Measurements from ENCODE around the gene CIZ1. TPM values are rescaled to one million over a fixed set of nuclear protein-coding genes. Genes with fewer than 3 reads are reported as not detected.

Gene CIZ1
- total and polyA plus RNA-seq, 2 of the 13 experiments (the other 11 are each of a cell fraction or from before 2014, with no cell fraction given) = 30.6 to 50.3 TPM

DNA sequence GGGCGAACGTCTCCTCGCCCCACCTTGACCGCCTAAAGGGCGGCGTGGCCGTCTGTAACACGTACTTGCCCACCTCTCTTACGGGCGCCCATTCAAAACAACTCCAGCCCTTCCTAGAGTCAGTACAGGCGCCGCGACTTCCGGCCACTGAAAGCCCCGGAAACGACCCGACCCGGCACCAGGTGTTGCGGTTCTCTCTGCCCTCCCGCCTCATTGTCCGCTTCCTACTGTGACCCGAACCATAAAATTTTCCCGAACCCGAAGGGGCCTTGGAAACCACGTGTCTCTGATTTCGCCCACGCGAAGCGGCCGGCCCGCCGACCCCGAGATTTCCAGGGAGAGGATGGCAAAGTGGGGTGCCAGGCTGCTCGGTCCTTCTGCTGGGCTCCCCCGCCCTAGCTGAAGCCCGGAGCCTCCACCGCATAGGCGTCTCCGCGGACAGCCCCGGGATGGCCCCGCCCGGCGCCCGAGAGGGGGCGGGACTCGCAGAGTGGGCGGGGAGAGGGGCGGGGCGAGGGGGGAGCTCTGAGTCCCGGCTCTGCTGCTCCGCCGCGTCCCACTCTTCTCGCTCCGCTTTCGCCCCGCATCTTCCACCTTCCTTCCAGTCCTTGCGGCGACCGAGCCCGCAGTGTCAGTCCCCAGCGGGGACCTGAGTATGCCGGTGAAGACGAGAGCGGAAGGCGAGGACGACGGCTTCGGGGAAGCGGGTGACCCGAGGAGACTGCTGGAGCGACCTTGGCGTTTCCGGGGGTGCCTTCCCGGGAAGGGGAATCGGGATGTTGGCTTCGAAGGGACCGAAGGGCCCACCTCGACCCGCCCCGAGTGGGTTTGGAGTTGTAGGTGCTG is 63.2 kb downstream of the CIZ1 start (continued):
- TF ChIP-seq, protein P1, sequence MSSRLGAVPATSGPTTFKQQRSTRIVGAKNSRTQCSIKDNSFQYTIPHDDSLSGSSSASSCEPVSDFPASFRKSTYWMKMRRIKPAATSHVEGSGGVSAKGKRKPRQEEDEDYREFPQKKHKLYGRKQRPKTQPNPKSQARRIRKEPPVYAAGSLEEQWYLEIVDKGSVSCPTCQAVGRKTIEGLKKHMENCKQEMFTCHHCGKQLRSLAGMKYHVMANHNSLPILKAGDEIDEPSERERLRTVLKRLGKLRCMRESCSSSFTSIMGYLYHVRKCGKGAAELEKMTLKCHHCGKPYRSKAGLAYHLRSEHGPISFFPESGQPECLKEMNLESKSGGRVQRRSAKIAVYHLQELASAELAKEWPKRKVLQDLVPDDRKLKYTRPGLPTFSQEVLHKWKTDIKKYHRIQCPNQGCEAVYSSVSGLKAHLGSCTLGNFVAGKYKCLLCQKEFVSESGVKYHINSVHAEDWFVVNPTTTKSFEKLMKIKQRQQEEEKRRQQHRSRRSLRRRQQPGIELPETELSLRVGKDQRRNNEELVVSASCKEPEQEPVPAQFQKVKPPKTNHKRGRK (CRISPR knock-in tag; IDR thresholded peaks at IDR 0.05) = no peak
- TF ChIP-seq, protein P2, sequence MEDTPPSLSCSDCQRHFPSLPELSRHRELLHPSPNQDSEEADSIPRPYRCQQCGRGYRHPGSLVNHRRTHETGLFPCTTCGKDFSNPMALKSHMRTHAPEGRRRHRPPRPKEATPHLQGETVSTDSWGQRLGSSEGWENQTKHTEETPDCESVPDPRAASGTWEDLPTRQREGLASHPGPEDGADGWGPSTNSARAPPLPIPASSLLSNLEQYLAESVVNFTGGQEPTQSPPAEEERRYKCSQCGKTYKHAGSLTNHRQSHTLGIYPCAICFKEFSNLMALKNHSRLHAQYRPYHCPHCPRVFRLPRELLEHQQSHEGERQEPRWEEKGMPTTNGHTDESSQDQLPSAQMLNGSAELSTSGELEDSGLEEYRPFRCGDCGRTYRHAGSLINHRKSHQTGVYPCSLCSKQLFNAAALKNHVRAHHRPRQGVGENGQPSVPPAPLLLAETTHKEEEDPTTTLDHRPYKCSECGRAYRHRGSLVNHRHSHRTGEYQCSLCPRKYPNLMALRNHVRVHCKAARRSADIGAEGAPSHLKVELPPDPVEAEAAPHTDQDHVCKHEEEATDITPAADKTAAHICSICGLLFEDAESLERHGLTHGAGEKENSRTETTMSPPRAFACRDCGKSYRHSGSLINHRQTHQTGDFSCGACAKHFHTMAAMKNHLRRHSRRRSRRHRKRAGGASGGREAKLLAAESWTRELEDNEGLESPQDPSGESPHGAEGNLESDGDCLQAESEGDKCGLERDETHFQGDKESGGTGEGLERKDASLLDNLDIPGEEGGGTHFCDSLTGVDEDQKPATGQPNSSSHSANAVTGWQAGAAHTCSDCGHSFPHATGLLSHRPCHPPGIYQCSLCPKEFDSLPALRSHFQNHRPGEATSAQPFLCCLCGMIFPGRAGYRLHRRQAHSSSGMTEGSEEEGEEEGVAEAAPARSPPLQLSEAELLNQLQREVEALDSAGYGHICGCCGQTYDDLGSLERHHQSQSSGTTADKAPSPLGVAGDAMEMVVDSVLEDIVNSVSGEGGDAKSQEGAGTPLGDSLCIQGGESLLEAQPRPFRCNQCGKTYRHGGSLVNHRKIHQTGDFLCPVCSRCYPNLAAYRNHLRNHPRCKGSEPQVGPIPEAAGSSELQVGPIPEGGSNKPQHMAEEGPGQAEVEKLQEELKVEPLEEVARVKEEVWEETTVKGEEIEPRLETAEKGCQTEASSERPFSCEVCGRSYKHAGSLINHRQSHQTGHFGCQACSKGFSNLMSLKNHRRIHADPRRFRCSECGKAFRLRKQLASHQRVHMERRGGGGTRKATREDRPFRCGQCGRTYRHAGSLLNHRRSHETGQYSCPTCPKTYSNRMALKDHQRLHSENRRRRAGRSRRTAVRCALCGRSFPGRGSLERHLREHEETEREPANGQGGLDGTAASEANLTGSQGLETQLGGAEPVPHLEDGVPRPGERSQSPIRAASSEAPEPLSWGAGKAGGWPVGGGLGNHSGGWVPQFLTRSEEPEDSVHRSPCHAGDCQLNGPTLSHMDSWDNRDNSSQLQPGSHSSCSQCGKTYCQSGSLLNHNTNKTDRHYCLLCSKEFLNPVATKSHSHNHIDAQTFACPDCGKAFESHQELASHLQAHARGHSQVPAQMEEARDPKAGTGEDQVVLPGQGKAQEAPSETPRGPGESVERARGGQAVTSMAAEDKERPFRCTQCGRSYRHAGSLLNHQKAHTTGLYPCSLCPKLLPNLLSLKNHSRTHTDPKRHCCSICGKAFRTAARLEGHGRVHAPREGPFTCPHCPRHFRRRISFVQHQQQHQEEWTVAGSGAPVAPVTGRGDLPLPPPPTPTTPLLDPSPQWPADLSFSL (CRISPR knock-in tag; IDR thresholded peaks at IDR 0.05) = no peak
- no peak; the same call in 1 of the 2 replicates for TF ChIP-seq SIN3A (IDR thresholded peaks at IDR 0.05; ENCODE audit: borderline replicate concordance, low read depth, low read length)
- no peak for TF ChIP-seq GPN1 (CRISPR knock-in tag; IDR thresholded peaks at IDR 0.05; ENCODE audit: borderline replicate concordance)
- TF ChIP-seq, protein P3, sequence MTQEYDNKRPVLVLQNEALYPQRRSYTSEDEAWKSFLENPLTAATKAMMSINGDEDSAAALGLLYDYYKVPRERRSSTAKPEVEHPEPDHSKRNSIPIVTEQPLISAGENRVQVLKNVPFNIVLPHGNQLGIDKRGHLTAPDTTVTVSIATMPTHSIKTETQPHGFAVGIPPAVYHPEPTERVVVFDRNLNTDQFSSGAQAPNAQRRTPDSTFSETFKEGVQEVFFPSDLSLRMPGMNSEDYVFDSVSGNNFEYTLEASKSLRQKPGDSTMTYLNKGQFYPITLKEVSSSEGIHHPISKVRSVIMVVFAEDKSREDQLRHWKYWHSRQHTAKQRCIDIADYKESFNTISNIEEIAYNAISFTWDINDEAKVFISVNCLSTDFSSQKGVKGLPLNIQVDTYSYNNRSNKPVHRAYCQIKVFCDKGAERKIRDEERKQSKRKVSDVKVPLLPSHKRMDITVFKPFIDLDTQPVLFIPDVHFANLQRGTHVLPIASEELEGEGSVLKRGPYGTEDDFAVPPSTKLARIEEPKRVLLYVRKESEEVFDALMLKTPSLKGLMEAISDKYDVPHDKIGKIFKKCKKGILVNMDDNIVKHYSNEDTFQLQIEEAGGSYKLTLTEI (CRISPR knock-in tag; conservative IDR thresholded peaks at IDR 0.05) = no peak
- TF ChIP-seq, protein P4, sequence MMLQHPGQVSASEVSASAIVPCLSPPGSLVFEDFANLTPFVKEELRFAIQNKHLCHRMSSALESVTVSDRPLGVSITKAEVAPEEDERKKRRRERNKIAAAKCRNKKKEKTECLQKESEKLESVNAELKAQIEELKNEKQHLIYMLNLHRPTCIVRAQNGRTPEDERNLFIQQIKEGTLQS (CRISPR knock-in tag; IDR thresholded peaks at IDR 0.05) = no peak
- no peak for TF ChIP-seq ZNF720 (CRISPR knock-in tag; IDR thresholded peaks at IDR 0.05)
- TF ChIP-seq RFXAP (CRISPR knock-in tag; IDR thresholded peaks at IDR 0.05; ENCODE audit: borderline replicate concordance) = 0 out of 2 replicates have a peak, but pooled peaks have one; percentile 36
- TF ChIP-seq ZNF703 (CRISPR knock-in tag; IDR thresholded peaks at IDR 0.05; ENCODE audit: borderline replicate concordance) = no peak
- TF ChIP-seq ELF3 (CRISPR knock-in tag; IDR thresholded peaks at IDR 0.05) = peak; percentile 20; the same call in 1 of the 2 replicates
- no peak for TF ChIP-seq ZNF563 (CRISPR knock-in tag; IDR thresholded peaks at IDR 0.05)
- TF ChIP-seq ZNF678 (CRISPR knock-in tag; IDR thresholded peaks at IDR 0.05) = no peak
- peak; percentile 26; the same call in 1 of the 2 replicates for TF ChIP-seq KDM5A (IDR thresholded peaks at IDR 0.05; ENCODE audit: borderline replicate concordance, low read length)
- peak; percentile 6; the same call in 1 of the 2 replicates for TF ChIP-seq FOXA3 (CRISPR knock-in tag; IDR thresholded peaks at IDR 0.05)
- TF ChIP-seq ZFP36L2 (CRISPR knock-in tag; IDR thresholded peaks at IDR 0.05) = no peak
- no peak for TF ChIP-seq ZNF329 (CRISPR knock-in tag; IDR thresholded peaks at IDR 0.05; ENCODE audit: low read depth)
- 0 out of 2 replicates have a peak, but pooled peaks have one; percentile 29 for TF ChIP-seq ZNF572 (CRISPR knock-in tag; IDR thresholded peaks at IDR 0.05)
- TF ChIP-seq BCL6 (CRISPR knock-in tag; IDR thresholded peaks at IDR 0.05) = 0 out of 2 replicates have a peak, but pooled peaks have one; percentile 23
- TF ChIP-seq RFX3 (CRISPR knock-in tag; IDR thresholded peaks at IDR 0.05) = no peak

Data from HepG2 (cell line).